NCI-H2171 (cell line): Measurements from ENCODE around the gene FBXO34.

Source experiments
- DNase-seq: peaks from one replicate; lab custom pipeline; 2025; lab: John Stamatoyannopoulos, UW

Gene FBXO34

GRCh38 chr14:55383541-55384140, 112.4 kb downstream of the FBXO34 start:
- no peak for DNase-seq

- no peak for DNase-seq
Observed at GRCh38 chr14:55384536-55384935, 113.3 kb downstream of the FBXO34 start.

GRCh38 chr14:55386037-55386808, 115.0 kb downstream of the FBXO34 start:
- DNase-seq = no peak

GRCh38 chr14:55387121-55387520, 115.9 kb downstream of the FBXO34 start:
- no peak for DNase-seq

GRCh38 chr14:55388160-55388559, 116.9 kb downstream of the FBXO34 start:
- DNase-seq = no peak

- no peak for DNase-seq
Observed at GRCh38 chr14:55389330-55389729, 118.1 kb downstream of the FBXO34 start.

GRCh38 chr14:55398679-55399078, 127.5 kb downstream of the FBXO34 start:
- no peak for DNase-seq

- DNase-seq = no peak
Observed at GRCh38 chr14:55399183-55399582, 128.0 kb downstream of the FBXO34 start.

- DNase-seq = no peak
Observed at GRCh38 chr14:55399852-55400251, 128.6 kb downstream of the FBXO34 start.

- DNase-seq = no peak
Observed at GRCh38 chr14:55401751-55402150, 130.5 kb downstream of the FBXO34 start.
